Right lung (tissue), 10 donors: ENCODE measurements around the gene CT47A1. TPM values are rescaled to one million over a fixed set of nuclear protein-coding genes. Genes with fewer than 3 reads are reported as not detected.
"Not testable (repeated sequence)": the region's sequence is repeated elsewhere in the genome, so short reads cannot be mapped to it uniquely, and the experiment has no call there.

Experiments used
- DNase-seq, 2 donors: peaks; one replicate each; pipeline ENCODE4 v3.0.0-alpha.2; 2013
- long read RNA-seq, 8 donors: transcript quantifications; one replicate each; lab custom pipeline, GENCODE V29; 2026
- polyA plus RNA-seq, 5 donors: library from polyadenylated mRNA; unstranded; fragments of 120-200 nt; gene quantifications; one replicate each; pipeline versions ENCODE4 v1.2.1 to v1.2.3, GENCODE V29; 2013; ENCODE audit warnings: inconsistent platforms in 1 of 5, low replicate concordance in 1 of 5; ENCODE audit not compliant: insufficient read length in 5 of 5, insufficient read depth in 1 of 5

CT47A1 gene
- not detected for polyA plus RNA-seq
- long read RNA-seq, donor 1, result 0 reads
- long read RNA-seq, donor 2, result 0 reads
- long read RNA-seq, donor 3, result 0 reads
- long read RNA-seq, donor 4, result 0 reads
- long read RNA-seq, donor 5, result 0 reads
- long read RNA-seq, donor 6, result 0 reads
- long read RNA-seq, donor 7, result 0 reads
- long read RNA-seq, donor 8, result 0 reads

- DNase-seq, result not testable (repeated sequence)
Observed at GRCh38 chrX:120985660-120986059, at the start of gene CT47A1. TSS of gene CT47A1 (minus strand) at chrX:120985760. CDS start at chrX:120985529, 231 bp downstream.

- no peak for DNase-seq
Observed at GRCh38 chrX:121032531-121032930, 47.0 kb upstream of the CT47A1 start.

DNA sequence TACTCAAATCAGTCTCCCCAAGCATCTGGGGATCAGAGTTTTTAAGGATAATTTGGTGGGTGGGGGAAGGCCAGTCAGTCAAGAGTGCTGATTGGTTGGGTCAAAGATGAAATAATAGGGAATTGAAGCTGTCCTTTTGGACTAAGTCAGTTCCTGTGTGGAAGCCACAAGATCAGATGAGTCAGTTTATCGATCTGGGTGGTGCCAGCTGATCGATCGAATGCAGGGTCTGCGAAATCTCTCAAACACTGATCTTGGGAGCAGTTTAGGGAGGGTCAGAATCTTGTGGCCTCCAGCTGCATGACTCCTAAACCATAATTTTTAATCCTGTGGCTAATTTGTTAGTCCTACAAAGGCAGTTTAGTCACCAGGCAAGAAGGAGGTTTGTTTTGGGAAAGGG is 44.5 kb upstream of the CT47A1 start:
- DNase-seq, result no peak

DNA sequence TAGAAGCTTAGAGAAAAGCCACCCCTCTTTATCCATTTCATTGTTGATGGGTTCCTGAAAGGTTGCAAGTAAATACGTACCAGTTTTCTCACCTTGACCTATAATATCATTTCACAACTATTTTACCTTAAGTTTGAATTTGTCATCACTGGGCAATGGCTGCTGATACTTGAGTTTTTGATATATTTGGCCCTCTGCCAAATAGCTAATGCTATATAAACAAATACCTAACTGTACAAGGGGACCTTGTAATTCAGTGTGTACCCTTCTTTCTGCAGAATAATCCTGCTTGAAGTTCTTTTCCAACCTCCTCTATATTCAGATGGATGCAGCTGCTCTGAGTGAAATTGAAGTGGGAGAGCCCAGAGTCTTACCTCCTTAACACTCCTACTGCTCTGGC is 42.9 kb upstream of the CT47A1 start:
- DNase-seq, result no peak

GRCh38 chrX:121014826-121015225 is 29.3 kb upstream of the CT47A1 start:
- no peak for DNase-seq

DNA sequence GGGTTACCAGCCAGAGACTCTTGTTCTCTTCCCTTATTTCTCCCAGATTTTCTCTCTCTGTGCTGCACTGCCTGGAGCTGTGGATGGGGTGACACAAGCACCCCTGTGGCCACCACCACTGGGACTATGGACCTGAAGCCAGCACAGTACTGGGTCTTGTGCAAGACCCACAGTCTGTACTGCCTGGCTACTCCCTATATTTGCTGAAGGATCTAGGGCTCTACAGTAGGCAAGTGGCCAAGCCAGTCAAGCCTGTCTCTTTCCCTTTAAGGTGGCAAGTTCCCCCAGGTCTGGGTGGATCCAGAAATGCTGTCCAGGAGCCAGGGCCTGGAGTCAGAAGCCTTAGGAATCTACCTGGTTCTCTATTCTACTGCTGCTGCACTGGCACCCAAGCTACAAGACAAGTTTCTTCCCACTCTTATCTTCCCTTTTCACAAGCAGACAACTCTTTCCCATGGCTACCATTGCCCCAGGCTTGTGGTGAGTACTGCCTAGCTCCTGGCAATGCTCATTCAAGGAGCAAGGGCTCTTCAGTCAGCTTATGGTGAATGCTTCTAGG is 28.4 kb upstream of the CT47A1 start:
- DNase-seq, result no peak

GRCh38 chrX:121011254-121011653 is 25.7 kb upstream of the CT47A1 start:
- no peak for DNase-seq

- no peak for DNase-seq
Observed at GRCh38 chrX:121010218-121010617, 24.7 kb upstream of the CT47A1 start.

GRCh38 chrX:121009764-121010163 is 24.2 kb upstream of the CT47A1 start:
- no peak for DNase-seq

DNA sequence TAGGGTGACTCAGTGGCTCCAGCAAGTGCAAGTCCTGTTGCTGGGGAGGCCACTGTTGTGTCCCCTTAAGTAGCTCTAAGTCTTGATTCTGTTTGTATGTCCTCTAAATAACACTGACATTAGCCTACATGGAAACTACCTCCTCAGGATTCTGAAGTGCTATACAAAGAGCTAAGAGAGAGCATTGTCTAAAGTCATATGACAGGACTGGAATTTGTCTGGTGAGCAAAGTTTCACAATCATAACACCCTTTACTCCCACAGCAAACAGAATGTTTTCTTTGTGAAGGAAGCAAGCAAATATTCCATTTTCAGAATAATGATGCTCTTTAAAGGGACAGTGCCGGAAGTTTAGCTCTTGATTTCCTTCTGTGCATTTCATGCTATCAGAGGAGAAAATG is 23.4 kb upstream of the CT47A1 start:
- no peak for DNase-seq

DNA sequence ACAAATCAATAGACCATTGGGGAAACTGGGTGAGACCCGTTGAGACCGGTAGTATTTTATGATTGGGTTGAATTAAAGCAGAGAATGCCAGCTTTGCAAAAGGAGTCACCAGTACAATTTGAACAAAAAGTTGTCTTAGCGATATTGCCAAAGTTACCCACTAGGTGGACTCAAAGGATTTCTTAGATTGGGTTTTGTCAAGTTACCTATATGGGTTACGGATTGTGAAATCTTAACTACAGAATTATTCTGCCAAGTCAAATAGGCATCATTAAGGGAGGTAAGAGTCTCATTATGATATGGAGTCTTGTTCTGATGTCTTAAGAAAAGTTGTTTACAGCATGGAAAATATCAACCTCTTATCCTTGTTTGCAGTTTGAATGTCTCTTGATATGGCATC is 15.0 kb upstream of the CT47A1 start:
- no peak for DNase-seq

- no peak for DNase-seq
Observed at GRCh38 chrX:120999413-120999812, 13.9 kb upstream of the CT47A1 start.

DNA sequence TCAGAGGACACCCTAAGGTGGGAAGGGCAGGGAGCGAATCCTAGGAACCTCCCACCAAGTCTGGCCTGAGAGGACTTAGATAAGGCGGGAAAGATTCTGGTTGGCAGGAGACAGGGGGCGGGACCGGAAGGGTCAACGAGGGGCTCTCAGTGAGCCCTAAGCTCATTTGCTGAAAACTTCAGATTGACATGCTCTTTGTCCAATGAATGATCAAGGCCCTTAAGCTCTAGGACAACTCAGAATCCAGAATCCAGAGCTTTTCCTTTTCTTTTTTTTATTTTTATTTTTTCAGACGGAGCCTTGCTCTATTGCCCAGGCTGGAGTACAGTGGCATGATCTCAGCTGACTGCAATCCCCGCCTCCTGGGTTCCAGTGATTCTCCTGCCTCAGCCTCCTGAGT is 29.1 kb downstream of the CT47A1 start, which contains the start of gene CT47A7:
CT47A7 (minus strand) TSS at position 101 of the 400 bp plus-strand sequence. CDS start 255 bp downstream, outside the sequence.
- DNase-seq, result not testable (repeated sequence)

Other genes starting within 250 kb of the CT47A1 start
- not detected for gene CT47B1, start 109.9 kb downstream of the CT47A1 start, polyA plus RNA-seq
- not detected for gene CT47A11, start 48.6 kb downstream of the CT47A1 start, polyA plus RNA-seq
- not detected for gene CT47A10, start 43.7 kb downstream of the CT47A1 start, polyA plus RNA-seq
- not detected for gene CT47A9, start 38.9 kb downstream of the CT47A1 start, polyA plus RNA-seq
- not detected for gene CT47A8, start 34.0 kb downstream of the CT47A1 start, polyA plus RNA-seq
- not detected for gene CT47A7, start 29.2 kb downstream of the CT47A1 start, polyA plus RNA-seq
- not detected for gene CT47A6, start 24.3 kb downstream of the CT47A1 start, polyA plus RNA-seq
- not detected for gene CT47A5, start 19.4 kb downstream of the CT47A1 start, polyA plus RNA-seq
- not detected for gene CT47A4, start 14.6 kb downstream of the CT47A1 start, polyA plus RNA-seq
- not detected for gene CT47A3, start 9.7 kb downstream of the CT47A1 start, polyA plus RNA-seq
- not detected for gene CT47A2, start 4.8 kb downstream of the CT47A1 start, polyA plus RNA-seq
- gene GLUD2, start 61.9 kb upstream of the CT47A1 start, polyA plus RNA-seq, result 1 to 10 TPM; 2.5 to 3.8 (median 2.9) TPM